Measurements from ENCODE around the gene CDC42EP5.
"Not testable (repeated sequence)": the region's sequence is repeated elsewhere in the genome, so short reads cannot be mapped to it uniquely, and the experiment has no call there.

GRCh38 chr19:54493056-54493455 is 20.0 kb upstream of the CDC42EP5 start:
- not testable (repeated sequence) for TF ChIP-seq CTCF (conservative IDR thresholded peaks at IDR 0.05); ZFX (IDR thresholded peaks at IDR 0.05)
